Esophagus squamous epithelium (tissue), 5 donors: Measurements from ENCODE around the gene RAMP1. TPM values are rescaled to one million over a fixed set of nuclear protein-coding genes. Genes with fewer than 3 reads are reported as not detected.
A peak's percentile ranks its signal among the peaks of the same experiment; 100 is the strongest.

ENCODE experiments used
- DNase-seq: peaks from one replicate; lab custom pipeline; 2025; lab: John Stamatoyannopoulos, UW
- H3K27ac ChIP-seq, 4 donors: fragments of 200-600 bp; sonication (generic); one replicate each; pipeline ENCODE4 v1.5.1; 2016 to 2019; ENCODE audit warnings: mild to moderate bottlenecking in 1 of 4
- H3K27me3 ChIP-seq, 4 donors: fragments of 200-600 bp; sonication (generic); 1 replicate in 3 of 4; 2 replicates in 1 of 4; pipeline versions ENCODE4 v1.5.1 to v1.6.0; 2017 to 2021; ENCODE audit warnings: antibody characterized with exemption in 1 of 4
- H3K36me3 ChIP-seq, 3 donors: fragments of 200-600 bp; sonication (generic); one replicate each; pipeline ENCODE4 v1.5.1; 2016 to 2019
- H3K4me1 ChIP-seq, 3 donors: fragments of 200-600 bp; sonication (generic); one replicate each; pipeline ENCODE4 v1.5.1; 2017 to 2019
- H3K4me3 ChIP-seq, 4 donors: fragments of 200-600 bp; sonication (generic); 1 replicate in 3 of 4; 2 replicates in 1 of 4; pipeline ENCODE4 v1.5.1; 2016 to 2019; ENCODE audit warnings: mild to moderate bottlenecking in 2 of 4, moderate library complexity in 1 of 4
- H3K9me3 ChIP-seq, 3 donors: fragments of 200-600 bp; sonication (generic); one replicate each; pipeline ENCODE4 v1.5.1; 2016 to 2019
- POLR2A ChIP-seq, 4 donors: fragments of 450-650 bp; IDR thresholded peaks; one replicate each; pipeline ENCODE4 v1.6.1; 2017; ENCODE audit warnings: antibody characterized with exemption in 4 of 4, mild to moderate bottlenecking in 4 of 4, moderate library complexity in 3 of 4
- WGBS, 2 donors: methylation state at CpG; one replicate each; pipeline ENCODE4 v1.1.5; 2018; 5-methylcytosine and 5-hydroxymethylcytosine counted together
- intact Hi-C: fragments of 100-400 bp; cut with DNase I; formaldehyde crosslinking; loops from one replicate; pipeline ENCODE4 v1.15.0; 2022
- total RNA-seq, 4 donors: library from RNA; depleted of rRNA; stranded (reverse); fragments of >200 nt; gene quantifications; one replicate each; pipeline ENCODE4 v1.1.0, GENCODE V29; 2016
- TF ChIP-seq, protein P1 (sequence below), 6 experiments: fragments of 450-650 bp in 4 of 6; fragments of 200-600 bp in 2 of 6; sonication (generic) in 2 of 6; IDR thresholded peaks; one replicate each; pipeline ENCODE4 v1.5.1; 2016 to 2019; ENCODE audit warnings: antibody characterized with exemption in 6 of 6, mild to moderate bottlenecking in 4 of 6, moderate library complexity in 4 of 6
- donor health status: DM: yes; HTN: yes; CAD: no.

RAMP1 gene
- total RNA-seq, result 10 to 100 TPM in 1 of 4 donors, 1 to 10 TPM in 2, under 1 TPM in 1; 0.76 to 11.3 (median 4.0) TPM

- intact Hi-C loops, result no loop called here
- DNase-seq, result no peak
- Histone ChIP-seq H3K27me3 (peaks cover 0 to 79% (median 0%) of the 10 kb centered on the region in 4 donors), H3K27ac (peak within 1 kb of the TSS; percentile 34 to 80 (median 58)), H3K36me3 (no peaks in the 10 kb centered on the region), H3K9me3 (no peaks in the 10 kb centered on the region), H3K4me3 (peak within 1 kb of the TSS; percentile 35 to 67 (median 46)), H3K4me1 (peaks cover 5 to 45% (median 14%) of the 10 kb centered on the region in 3 donors)
- WGBS, 2 donors, result 7 to 23% methylated on average over 4 of the region's 79 CpGs
- TF ChIP-seq POLR2A (IDR thresholded peaks at IDR 0.05), result no peak
- TF ChIP-seq, protein P1, sequence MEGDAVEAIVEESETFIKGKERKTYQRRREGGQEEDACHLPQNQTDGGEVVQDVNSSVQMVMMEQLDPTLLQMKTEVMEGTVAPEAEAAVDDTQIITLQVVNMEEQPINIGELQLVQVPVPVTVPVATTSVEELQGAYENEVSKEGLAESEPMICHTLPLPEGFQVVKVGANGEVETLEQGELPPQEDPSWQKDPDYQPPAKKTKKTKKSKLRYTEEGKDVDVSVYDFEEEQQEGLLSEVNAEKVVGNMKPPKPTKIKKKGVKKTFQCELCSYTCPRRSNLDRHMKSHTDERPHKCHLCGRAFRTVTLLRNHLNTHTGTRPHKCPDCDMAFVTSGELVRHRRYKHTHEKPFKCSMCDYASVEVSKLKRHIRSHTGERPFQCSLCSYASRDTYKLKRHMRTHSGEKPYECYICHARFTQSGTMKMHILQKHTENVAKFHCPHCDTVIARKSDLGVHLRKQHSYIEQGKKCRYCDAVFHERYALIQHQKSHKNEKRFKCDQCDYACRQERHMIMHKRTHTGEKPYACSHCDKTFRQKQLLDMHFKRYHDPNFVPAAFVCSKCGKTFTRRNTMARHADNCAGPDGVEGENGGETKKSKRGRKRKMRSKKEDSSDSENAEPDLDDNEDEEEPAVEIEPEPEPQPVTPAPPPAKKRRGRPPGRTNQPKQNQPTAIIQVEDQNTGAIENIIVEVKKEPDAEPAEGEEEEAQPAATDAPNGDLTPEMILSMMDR (IDR thresholded peaks at IDR 0.05), result no peak
Measured at GRCh38 chr2:237859533-237860272, at the start of gene RAMP1. Gene RAMP1, plus strand, starts transcription at chr2:237859623. Its CDS starts 53 bp downstream, at chr2:237859676.

GRCh38 chr2:237815637-237816036, 43.8 kb upstream of the RAMP1 start:
- Histone ChIP-seq H3K4me1 (no peaks in the 10 kb centered on the region), H3K27me3 (no peaks in the 10 kb centered on the region), H3K27ac (no peak overlapping the region), H3K4me3 (no peak overlapping the region), H3K9me3 (no peaks in the 10 kb centered on the region), H3K36me3 (no peaks in the 10 kb centered on the region)
- intact Hi-C loops, result no loop called here
- no peak for TF ChIP-seq POLR2A (IDR thresholded peaks at IDR 0.05)
- TF ChIP-seq, protein P1 (IDR thresholded peaks at IDR 0.05), result no peak
- DNase-seq, result no peak
- WGBS, 2 donors, result 69 to 71% methylated on average over 1 of the region's 1 CpG

GRCh38 chr2:237816531-237816930, 42.9 kb upstream of the RAMP1 start:
- no peaks in the 10 kb centered on the region for H3K9me3 ChIP-seq
- H3K27me3 ChIP-seq, result no peaks in the 10 kb centered on the region
- no peak overlapping the region for H3K27ac ChIP-seq
- TF ChIP-seq POLR2A (IDR thresholded peaks at IDR 0.05), result no peak
- TF ChIP-seq, protein P1 (IDR thresholded peaks at IDR 0.05), result no peak
- no peak for DNase-seq
- H3K4me3 ChIP-seq, result no peak overlapping the region
- no peaks in the 10 kb centered on the region for H3K4me1 ChIP-seq
- WGBS, 2 donors, result 88 to 92% methylated on average over 1 of the region's 1 CpG
- no peaks in the 10 kb centered on the region for H3K36me3 ChIP-seq
- intact Hi-C loops, result no loop called here

- H3K4me1 ChIP-seq, result no peaks in the 10 kb centered on the region
- no peak overlapping the region for H3K4me3 ChIP-seq
- DNase-seq, result no peak
- no peak overlapping the region for H3K27ac ChIP-seq
- intact Hi-C loops, result no loop called here
- WGBS, 2 donors, result 33 to 43% methylated on average over 5 of the region's 5 CpGs
- no peaks in the 10 kb centered on the region for H3K36me3 ChIP-seq
- H3K9me3 ChIP-seq, result no peaks in the 10 kb centered on the region
- H3K27me3 ChIP-seq, result no peaks in the 10 kb centered on the region
- TF ChIP-seq, protein P1 (IDR thresholded peaks at IDR 0.05), result no peak
- TF ChIP-seq POLR2A (IDR thresholded peaks at IDR 0.05), result no peak
Measured at GRCh38 chr2:237818066-237818473, 41.4 kb upstream of the RAMP1 start.

DNA sequence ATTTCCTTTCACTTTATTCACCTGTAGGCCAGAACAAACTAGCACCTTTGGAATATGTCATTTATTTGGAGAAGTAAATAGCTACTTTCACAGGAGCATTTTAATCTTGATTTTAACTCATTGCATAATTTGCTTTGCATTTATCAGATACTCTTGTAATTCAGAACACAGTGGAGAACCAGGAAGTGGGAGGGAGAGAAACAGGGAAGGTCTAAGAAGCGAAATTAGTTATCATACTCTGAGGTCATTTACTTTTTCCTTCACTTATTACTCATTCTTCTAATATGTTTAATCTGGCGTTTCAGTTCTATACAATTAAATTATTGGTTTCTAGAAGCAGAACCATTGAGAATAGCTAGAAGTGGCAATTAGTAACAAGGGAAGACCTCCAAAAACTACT, 40.2 kb upstream of the RAMP1 start:
- no peak for DNase-seq
- 52 to 64% methylated on average over 2 of the region's 2 CpGs for WGBS, 2 donors
- Histone ChIP-seq H3K4me1 (no peaks in the 10 kb centered on the region), H3K36me3 (no peaks in the 10 kb centered on the region), H3K27me3 (no peaks in the 10 kb centered on the region), H3K9me3 (no peaks in the 10 kb centered on the region), H3K4me3 (no peak overlapping the region), H3K27ac (no peak overlapping the region)
- TF ChIP-seq POLR2A (IDR thresholded peaks at IDR 0.05), result no peak
- TF ChIP-seq, protein P1 (IDR thresholded peaks at IDR 0.05), result no peak
- intact Hi-C loops, result no loop called here
